SK-N-SH (cell line): Measurements from ENCODE around the gene PPAN. TPM values are rescaled to one million over a fixed set of nuclear protein-coding genes. Genes with fewer than 3 reads are reported as not detected.

ENCODE experiments used
- CTCF ChIA-PET: fragments of 300-600, 350-600 bp; formaldehyde crosslinking; extraction: SDS; loops from one replicate; lab custom pipeline; 2021; lab: Yijun Ruan, JAX
- POLR2A ChIA-PET: fragments of 350-600 bp; sonication (Branson Sonifier 250); formaldehyde crosslinking; extraction: SDS; loops from one replicate; lab custom pipeline; 2020; ENCODE audit warnings: antibody characterized with exemption, inconsistent platforms; lab: Yijun Ruan, JAX
- DNase-seq: peaks from one replicate; pipeline ENCODE4 v3.0.0; 2012
- H2AFZ ChIP-seq: fragments of 200-600 bp; sonication (generic); 2 replicates; pipeline ENCODE4 v1.8.1; 2016; ENCODE audit warnings: antibody characterized with exemption, mild to moderate bottlenecking, low read depth
- H3F3A ChIP-seq: fragments of 200-600 bp; sonication (generic); replicated peaks from 2 replicates; pipeline ENCODE3; 2016; ENCODE audit warnings: antibody characterized with exemption, mild to moderate bottlenecking; ENCODE audit not compliant: insufficient read depth
- H3K27ac ChIP-seq, 2 experiments: fragments of 200-500 bp in 1 of 2; fragments of 200-600 bp in 1 of 2; sonication (Bioruptor generic) in 1 of 2; sonication (generic), shearing (Covaris generic) in 1 of 2; 2 replicates each; pipeline versions ENCODE4 v1.5.1 to v1.6.1; 2014 to 2016; ENCODE audit warnings: low read depth in 2 of 2, inconsistent platforms in 1 of 2, low read length in 1 of 2, mild to moderate bottlenecking in 1 of 2, mixed read lengths in 1 of 2
- H3K27me3 ChIP-seq: fragments of 200-600 bp; sonication (generic), shearing (Covaris generic); 2 replicates; pipeline ENCODE4 v1.6.1; 2016; ENCODE audit warnings: mixed run types; ENCODE audit not compliant: insufficient read depth
- H3K36me3 ChIP-seq, 2 experiments: fragments of 200-500 bp in 1 of 2; fragments of 200-600 bp in 1 of 2; sonication (Bioruptor generic) in 1 of 2; sonication (generic) in 1 of 2; replicated peaks in 1 of 2; 2 replicates each; pipeline versions ENCODE3 to v1.5.1; 2014 to 2016; ENCODE audit warnings: low read length in 1 of 2, mild to moderate bottlenecking in 1 of 2; ENCODE audit not compliant: insufficient read depth in 2 of 2, control insufficient read depth in 1 of 2
- H3K4me1 ChIP-seq, 2 experiments: fragments of 200-500 bp in 1 of 2; fragments of 200-600 bp in 1 of 2; sonication (Bioruptor generic) in 1 of 2; sonication (generic), shearing (Covaris generic) in 1 of 2; 2 replicates each; pipeline versions ENCODE4 v1.5.1 to v1.6.1; 2014 to 2016; ENCODE audit warnings: low read depth in 1 of 2, low read length in 1 of 2, mixed run types in 1 of 2; ENCODE audit not compliant: insufficient read depth in 2 of 2, control insufficient read depth in 1 of 2
- H3K4me2 ChIP-seq: fragments of 200-600 bp; sonication (generic), shearing (Covaris generic); 2 replicates; pipeline ENCODE4 v1.6.1; 2017; ENCODE audit warnings: mixed run types
- H3K4me3 ChIP-seq, 2 experiments: fragments of 200-500 bp in 1 of 2; fragments of 200-600 bp in 1 of 2; sonication (Bioruptor generic) in 1 of 2; sonication (generic), shearing (Covaris generic) in 1 of 2; 2 replicates each; pipeline versions ENCODE4 v1.5.1 to v1.8.1; 2014 to 2016; ENCODE audit warnings: low read depth in 2 of 2, inconsistent platforms in 1 of 2, low read length in 1 of 2, mild to moderate bottlenecking in 1 of 2, mixed read lengths in 1 of 2, moderate library complexity in 1 of 2
- H3K79me2 ChIP-seq: fragments of 200-600 bp; sonication (generic); 2 replicates; pipeline ENCODE4 v1.8.1; 2017; ENCODE audit warnings: mild to moderate bottlenecking; ENCODE audit not compliant: insufficient read depth
- H3K9ac ChIP-seq: fragments of 200-600 bp; sonication (generic); 2 replicates; pipeline ENCODE4 v1.6.1; 2017; ENCODE audit warnings: mixed run types
- H3K9me2 ChIP-seq: fragments of 200-600 bp; sonication (generic); 2 replicates; pipeline ENCODE4 v1.6.1; 2017; ENCODE audit warnings: mixed run types
- H3K9me3 ChIP-seq: fragments of 200-600 bp; sonication (generic); 2 replicates; pipeline ENCODE4 v1.6.1; 2017; ENCODE audit warnings: mixed run types, mild to moderate bottlenecking, moderate library complexity
- H4K20me1 ChIP-seq: fragments of 200-600 bp; sonication (generic); 2 replicates; pipeline ENCODE4 v1.6.1; 2017; ENCODE audit warnings: mild to moderate bottlenecking, mixed run types; ENCODE audit not compliant: insufficient read depth
- CHD2 ChIP-seq: fragments of 150-350 bp; IDR thresholded peaks from 2 replicates; pipeline ENCODE4 v1.6.1; 2018; ENCODE audit warnings: low read length; ENCODE audit not compliant: partially characterized antibody
- EP300 ChIP-seq, 2 experiments: IDR thresholded peaks; 2 replicates each; pipeline versions ENCODE4 v1.4.0 to v1.6.1; 2012; ENCODE audit warnings: borderline replicate concordance in 1 of 2, low read depth in 1 of 2, low read length in 1 of 2
- FOSL2 ChIP-seq: IDR thresholded peaks from 2 replicates; pipeline ENCODE4 v1.4.0; 2012; ENCODE audit warnings: low read depth, mild to moderate bottlenecking, moderate library complexity, borderline replicate concordance
- FOXJ3 ChIP-seq: sonication (generic); formaldehyde crosslinking; IDR thresholded peaks from 2 replicates; pipeline ENCODE4 v1.5.1; 2020; ENCODE audit warnings: mild to moderate bottlenecking, missing genetic modification reagents
- FOXM1 ChIP-seq: IDR thresholded peaks from 2 replicates; pipeline ENCODE4 v1.4.0; 2012; ENCODE audit warnings: low read depth, mild to moderate bottlenecking
- IRF3 ChIP-seq: fragments of 150-350 bp; IDR thresholded peaks from 2 replicates; pipeline ENCODE4 v1.6.1; 2016; ENCODE audit warnings: mild to moderate bottlenecking, low read depth, low read length
- MEF2A ChIP-seq: IDR thresholded peaks from 2 replicates; pipeline ENCODE4 v1.4.0; 2012; ENCODE audit warnings: low read depth, borderline replicate concordance
- MXI1 ChIP-seq: IDR thresholded peaks from 2 replicates; pipeline ENCODE4 v1.6.1; 2012; ENCODE audit warnings: mild to moderate bottlenecking, low read depth, low read length, improper control_type of control experiment
- PBX3 ChIP-seq: IDR thresholded peaks from 2 replicates; pipeline ENCODE4; 2012
- POLR2AphosphoS5 ChIP-seq: IDR thresholded peaks from 2 replicates; pipeline ENCODE4 v1.6.1; 2012; ENCODE audit warnings: low read depth, low read length
- RAD21 ChIP-seq: IDR thresholded peaks from 2 replicates; pipeline ENCODE4 v1.6.1; 2012; ENCODE audit warnings: mild to moderate bottlenecking, low read length
- REST ChIP-seq: IDR thresholded peaks from 2 replicates; pipeline ENCODE4 v1.6.1; 2012; ENCODE audit warnings: mild to moderate bottlenecking, low read depth, low read length, moderate library complexity
- RFX5 ChIP-seq: IDR thresholded peaks from 2 replicates; pipeline ENCODE4 v1.6.1; 2012; ENCODE audit warnings: mild to moderate bottlenecking, improper control_type of control experiment, low read length
- RXRA ChIP-seq: IDR thresholded peaks from 2 replicates; pipeline ENCODE4 v1.4.0; 2012; ENCODE audit warnings: low read depth, mild to moderate bottlenecking, borderline replicate concordance
- SIN3A ChIP-seq: IDR thresholded peaks from 2 replicates; pipeline ENCODE4 v1.6.1; 2012; ENCODE audit warnings: low read depth, mild to moderate bottlenecking, low read length, moderate library complexity, borderline replicate concordance
- TAF1 ChIP-seq: IDR thresholded peaks from 2 replicates; pipeline ENCODE4 v1.6.1; 2012; ENCODE audit warnings: low read depth, mild to moderate bottlenecking, low read length, moderate library complexity, borderline replicate concordance
- TCF12 ChIP-seq: IDR thresholded peaks from 2 replicates; pipeline ENCODE4 v1.4.0; 2012
- TEAD4 ChIP-seq: IDR thresholded peaks from 2 replicates; pipeline ENCODE4 v1.4.0; 2012; ENCODE audit warnings: mild to moderate bottlenecking, borderline replicate concordance; ENCODE audit not compliant: insufficient read depth
- YY1 ChIP-seq: IDR thresholded peaks from 2 replicates; pipeline ENCODE4 v1.4.0; 2012; ENCODE audit warnings: low read depth, mild to moderate bottlenecking
- ZBTB33 ChIP-seq: IDR thresholded peaks from 2 replicates; pipeline ENCODE4 v1.4.0; 2012; ENCODE audit warnings: low read depth, borderline replicate concordance
- WGBS: methylation state at CpG from one replicate; pipeline ENCODE4 v1.1.6; 2017; ENCODE audit warnings: low lambda C conversion rate; 5-methylcytosine and 5-hydroxymethylcytosine counted together
- polyA plus RNA-seq, 3 experiments: library from polyadenylated mRNA; depleted of rRNA; stranded (reverse); fragments of >200 nt; gene quantifications; 2 replicates each; pipeline ENCODE4 v1.2.3, GENCODE V29; 2012
- TF ChIP-seq, protein P1 (sequence below): IDR thresholded peaks from 2 replicates; pipeline ENCODE4 v1.4.0; 2012; ENCODE audit warnings: low read depth
- TF ChIP-seq, protein P2 (sequence below): fragments of 150-350 bp; IDR thresholded peaks from 2 replicates; pipeline ENCODE4 v1.6.1; 2017; ENCODE audit warnings: antibody characterized with exemption, low read length, low read depth, borderline replicate concordance

The PPAN gene
- 62.5 and 75.6 TPM in 2 replicates for polyA plus RNA-seq (2012; rRNA removed)
- polyA plus RNA-seq (2012; cell fraction: cytosol; rRNA removed) = 39.3 and 43.8 TPM in 2 replicates
- polyA plus RNA-seq (2012; cell fraction: nucleus; rRNA removed) = 161 and 162 TPM in 2 replicates

DNA sequence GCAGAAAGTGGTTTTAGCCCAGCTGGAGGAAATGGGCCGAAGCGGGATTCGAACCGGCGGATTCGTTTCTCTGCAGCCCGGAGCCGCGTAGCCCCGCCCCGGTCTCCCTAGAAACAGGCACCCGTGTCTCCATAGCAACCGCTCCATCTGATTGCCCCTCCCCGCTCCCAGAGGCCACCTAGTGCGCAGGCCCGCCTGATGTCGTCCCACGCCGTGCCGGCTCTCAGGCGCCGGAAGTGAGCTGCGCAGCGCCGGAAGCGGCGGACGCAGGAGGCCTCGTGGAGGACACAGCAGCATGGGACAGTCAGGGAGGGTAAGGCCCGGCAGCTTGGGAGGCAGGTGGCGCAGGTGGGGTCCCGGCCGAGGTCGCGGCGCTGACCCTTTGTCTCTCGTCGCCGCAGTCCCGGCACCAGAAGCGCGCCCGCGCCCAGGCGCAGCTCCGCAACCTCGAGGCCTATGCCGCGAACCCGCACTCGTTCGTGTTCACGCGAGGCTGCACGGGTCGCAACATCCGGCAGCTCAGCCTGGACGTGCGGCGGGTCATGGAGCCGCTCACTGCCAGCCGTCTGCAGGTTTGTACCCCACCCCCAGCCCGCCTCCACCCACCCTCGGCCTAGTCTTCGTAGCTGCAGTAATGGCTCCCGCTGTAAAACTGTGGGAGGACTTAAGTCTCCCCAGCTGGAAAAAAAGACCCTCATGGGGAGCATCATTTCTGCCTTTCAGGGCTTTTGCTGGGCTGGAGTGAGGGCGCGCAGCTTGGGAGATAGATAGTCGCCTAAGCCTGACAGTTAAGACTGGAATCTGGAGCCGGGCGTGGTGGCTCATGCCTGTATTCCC, at the start of gene PPAN:
Gene PPAN (plus strand): TSS at position 263 of the 837 bp plus-strand sequence. CDS start 33 bp downstream, at position 296.
- Histone ChIP-seq H3K9me2 (no peaks in the 10 kb centered on the region), H4K20me1 (no peaks in the 10 kb centered on the region), H2AFZ (0 out of 2 replicates have a peak within 1 kb of the TSS, but pooled peaks have one; percentile 60), H3K4me3 (peak within 1 kb of the TSS; percentile 51 to 95), H3K27ac (peak within 1 kb of the TSS; percentile 59 to 87), H3K4me2 (peak within 1 kb of the TSS; percentile 100), H3K9me3 (no peaks in the 10 kb centered on the region), H3K27me3 (no peaks in the 10 kb centered on the region), H3K4me1 (peaks cover 0 to 24% of the 10 kb centered on the region in 2 experiments; a peak in 1 of 4 replicates), H3K36me3 (peaks cover 30% of the 10 kb centered on the region in 2 experiments), H3F3A (no peaks in the 10 kb centered on the region), H3K9ac (peak within 1 kb of the TSS; percentile 96), H3K79me2 (peaks cover 31% of the 10 kb centered on the region)
- WGBS = under 1% methylated on average over 29 of the region's 71 CpGs
- CTCF ChIA-PET = interaction anchor here (0.6 to 5.6 kb wide), 4 partner anchors 10 to 144 kb away, joined by 3 to 58 read pairs (median 10); partner anchors contain the start of gene EIF3G
- DNase-seq = peak; percentile 100
- POLR2A ChIA-PET = interaction anchor here (0.7 to 4.2 kb wide), 7 partner anchors 10 to 174 kb away, joined by 3 to 35 read pairs (median 5); partner anchors contain the start of genes EIF3G and S1PR2
- TF ChIP-seq TAF1 = peak; percentile 81
- peak; percentile 94 for TF ChIP-seq CHD2
- TF ChIP-seq TCF12 = no peak
- TF ChIP-seq EP300 (IDR thresholded peaks at IDR 0.05; ENCODE audit: borderline replicate concordance in 1 of 2, low read depth in 1 of 2, low read length in 1 of 2) = no peak
- TF ChIP-seq MXI1 = peak; percentile 98
- TF ChIP-seq RFX5 = no peak
- TF ChIP-seq PBX3 = no peak
- TF ChIP-seq FOXM1 = no peak
- TF ChIP-seq YY1 = peak; percentile 43; the same call in 1 of the 2 replicates
- peak; percentile 89 for TF ChIP-seq POLR2AphosphoS5
- TF ChIP-seq MEF2A = no peak
- TF ChIP-seq SIN3A = peak; percentile 91; the same call in 1 of the 2 replicates
- TF ChIP-seq FOSL2 = no peak
- TF ChIP-seq ZBTB33 = peak; percentile 92
- no peak for TF ChIP-seq RAD21
- no peak for TF ChIP-seq FOXJ3 (CRISPR knock-in tag)
- no peak for TF ChIP-seq REST
- TF ChIP-seq, protein P1, sequence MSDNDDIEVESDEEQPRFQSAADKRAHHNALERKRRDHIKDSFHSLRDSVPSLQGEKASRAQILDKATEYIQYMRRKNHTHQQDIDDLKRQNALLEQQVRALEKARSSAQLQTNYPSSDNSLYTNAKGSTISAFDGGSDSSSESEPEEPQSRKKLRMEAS = peak; percentile 100
- no peak for TF ChIP-seq TEAD4
- TF ChIP-seq IRF3 = no peak
- no peak for TF ChIP-seq RXRA
- TF ChIP-seq, protein P2, sequence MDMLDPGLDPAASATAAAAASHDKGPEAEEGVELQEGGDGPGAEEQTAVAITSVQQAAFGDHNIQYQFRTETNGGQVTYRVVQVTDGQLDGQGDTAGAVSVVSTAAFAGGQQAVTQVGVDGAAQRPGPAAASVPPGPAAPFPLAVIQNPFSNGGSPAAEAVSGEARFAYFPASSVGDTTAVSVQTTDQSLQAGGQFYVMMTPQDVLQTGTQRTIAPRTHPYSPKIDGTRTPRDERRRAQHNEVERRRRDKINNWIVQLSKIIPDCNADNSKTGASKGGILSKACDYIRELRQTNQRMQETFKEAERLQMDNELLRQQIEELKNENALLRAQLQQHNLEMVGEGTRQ = no peak
